Lung (tissue), 12 donors: Measurements from ENCODE around the gene PALLD. TPM values are rescaled to one million over a fixed set of nuclear protein-coding genes. Genes with fewer than 3 reads are reported as not detected.

Experiments
- ATAC-seq: fragments of 200-7000 bp; cut with Tn5 transposase; one replicate; pipeline ENCODE4 v1.9.1; 2020; ENCODE audit warnings: moderate number of reproducible peaks; ENCODE audit not compliant: insufficient read depth, low FRiP score
- DNase-seq, 3 donors: peaks; one replicate each; pipeline ENCODE4 v3.0.0-alpha.2; 2013 to 2017
- H3K27ac ChIP-seq, 2 donors: one replicate each; pipeline ENCODE4 v1.5.1; 2013; ENCODE audit warnings: mild to moderate bottlenecking in 2 of 2, moderate library complexity in 2 of 2, control low read depth in 1 of 2, inconsistent platforms in 1 of 2, low read depth in 1 of 2, low read length in 1 of 2
- H3K27me3 ChIP-seq, 3 donors: one replicate each; pipeline ENCODE4 v1.5.1; 2013; ENCODE audit warnings: low read length in 2 of 3; ENCODE audit not compliant: control insufficient read depth in 3 of 3, insufficient read depth in 3 of 3
- H3K36me3 ChIP-seq, 4 donors: one replicate each; pipeline ENCODE4 v1.5.1; 2013; ENCODE audit warnings: low read length in 4 of 4, mild to moderate bottlenecking in 1 of 4, moderate library complexity in 1 of 4; ENCODE audit not compliant: control insufficient read depth in 4 of 4, insufficient read depth in 4 of 4
- H3K4me1 ChIP-seq, 5 donors: one replicate each; pipeline ENCODE4 v1.5.1; 2013; ENCODE audit warnings: low read length in 5 of 5, mild to moderate bottlenecking in 2 of 5, moderate library complexity in 1 of 5; ENCODE audit not compliant: control insufficient read depth in 5 of 5, insufficient read depth in 5 of 5
- H3K4me3 ChIP-seq: one replicate; pipeline ENCODE4 v1.5.1; 2013; ENCODE audit warnings: mild to moderate bottlenecking, control low read depth, moderate library complexity
- H3K9ac ChIP-seq, 2 donors: one replicate each; pipeline ENCODE4 v1.5.1; 2013; ENCODE audit warnings: low read length in 2 of 2, control low read depth in 1 of 2; ENCODE audit not compliant: insufficient read depth in 1 of 2
- H3K9me3 ChIP-seq, 4 donors: one replicate each; pipeline ENCODE4 v1.5.1; 2013; ENCODE audit warnings: low read length in 3 of 4, mild to moderate bottlenecking in 1 of 4, moderate library complexity in 1 of 4; ENCODE audit not compliant: control insufficient read depth in 4 of 4, insufficient read depth in 3 of 4
- WGBS, 2 donors: extraction: QIAGEN DNeasy Blood & Tissue Kit; methylation state at CpG; one replicate each; pipeline ENCODE4 v1.1.7; 2013; 5-methylcytosine and 5-hydroxymethylcytosine counted together
- polyA plus RNA-seq, 2 donors: library from polyadenylated mRNA; stranded (reverse); fragments of 200-250 nt; gene quantifications; one replicate each; pipeline ENCODE4 v1.2.1, GENCODE V29; 2013
- total RNA-seq, 2 donors: library from RNA; depleted of rRNA in 1 of 2; stranded (reverse); fragments of >200 nt in 1 of 2; gene quantifications; one replicate each; pipeline ENCODE4 v1.2.1, GENCODE V29; 2014 to 2021
- TF ChIP-seq, protein P1 (sequence below): IDR thresholded peaks from 2 replicates; pipeline ENCODE4 v1.5.1; 2012; ENCODE audit warnings: mild to moderate bottlenecking; ENCODE audit errors: control extremely low read depth, extremely low read depth
- donor health status: control.
- donor health status: control.
- donor health status: Bipolar disorder and iron deficiency.
- donor health status: healthy.
- donor health status: DM: yes; HTN: yes; CAD: no.

Gene PALLD
- total and polyA plus RNA-seq, 4 donors: 20.7 to 139 (median 63.0) TPM

DNA sequence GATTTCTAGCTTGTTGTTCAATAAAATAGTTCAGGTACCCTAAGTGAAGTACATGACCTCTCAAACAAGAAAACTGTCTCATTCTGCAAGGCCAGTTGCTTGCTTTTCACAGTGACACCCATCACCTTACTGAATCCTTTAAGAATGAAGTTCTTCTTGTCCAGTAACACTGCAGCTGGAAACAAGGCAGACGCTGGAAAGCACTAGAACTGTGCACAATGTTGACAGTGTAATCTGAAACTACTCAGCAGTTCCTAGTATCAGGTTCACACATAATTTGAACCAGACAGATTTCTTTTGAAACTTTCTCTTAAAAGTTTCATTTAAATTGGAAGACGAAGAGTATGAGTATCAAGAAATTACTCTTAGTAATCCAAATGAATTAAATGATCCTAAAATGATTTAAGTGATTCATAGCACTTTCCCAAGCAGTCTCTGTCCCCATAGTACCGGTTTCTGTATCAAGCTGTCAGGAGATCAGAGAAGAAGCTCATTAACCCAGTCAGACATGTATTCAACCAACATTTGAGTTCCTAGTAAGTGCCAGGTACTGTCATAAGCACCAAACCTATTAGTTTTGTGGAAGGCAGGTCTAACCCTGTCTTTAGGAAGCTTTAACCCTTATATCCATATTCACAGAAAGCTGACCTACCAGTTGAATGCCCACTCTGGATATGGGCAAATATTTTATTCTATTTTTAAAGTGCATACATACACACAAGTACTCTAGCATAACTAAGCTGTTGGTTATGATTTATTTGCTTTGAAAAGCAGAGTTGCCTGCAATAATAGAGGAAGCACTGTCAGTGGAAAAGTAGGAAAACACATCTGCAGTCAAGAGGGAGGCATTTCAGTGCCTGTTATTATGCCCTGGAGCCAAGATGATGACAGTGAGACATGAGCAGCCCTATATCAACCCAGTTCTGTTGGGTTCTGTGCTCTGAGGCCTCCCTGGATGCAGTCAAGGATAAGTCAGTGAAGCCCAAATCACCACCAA is 63.6 kb downstream of the PALLD start:
- TF ChIP-seq, protein P1, sequence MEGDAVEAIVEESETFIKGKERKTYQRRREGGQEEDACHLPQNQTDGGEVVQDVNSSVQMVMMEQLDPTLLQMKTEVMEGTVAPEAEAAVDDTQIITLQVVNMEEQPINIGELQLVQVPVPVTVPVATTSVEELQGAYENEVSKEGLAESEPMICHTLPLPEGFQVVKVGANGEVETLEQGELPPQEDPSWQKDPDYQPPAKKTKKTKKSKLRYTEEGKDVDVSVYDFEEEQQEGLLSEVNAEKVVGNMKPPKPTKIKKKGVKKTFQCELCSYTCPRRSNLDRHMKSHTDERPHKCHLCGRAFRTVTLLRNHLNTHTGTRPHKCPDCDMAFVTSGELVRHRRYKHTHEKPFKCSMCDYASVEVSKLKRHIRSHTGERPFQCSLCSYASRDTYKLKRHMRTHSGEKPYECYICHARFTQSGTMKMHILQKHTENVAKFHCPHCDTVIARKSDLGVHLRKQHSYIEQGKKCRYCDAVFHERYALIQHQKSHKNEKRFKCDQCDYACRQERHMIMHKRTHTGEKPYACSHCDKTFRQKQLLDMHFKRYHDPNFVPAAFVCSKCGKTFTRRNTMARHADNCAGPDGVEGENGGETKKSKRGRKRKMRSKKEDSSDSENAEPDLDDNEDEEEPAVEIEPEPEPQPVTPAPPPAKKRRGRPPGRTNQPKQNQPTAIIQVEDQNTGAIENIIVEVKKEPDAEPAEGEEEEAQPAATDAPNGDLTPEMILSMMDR: no peak
- Histone ChIP-seq H3K27me3 (no peaks in the 10 kb centered on the region), H3K9ac (peak overlapping the region in 1 of 2 donors; percentile 29), H3K27ac (no peak overlapping the region), H3K4me1 (peaks cover 0 to 33% (median 22%) of the 10 kb centered on the region in 5 donors), H3K36me3 (no peaks in the 10 kb centered on the region), H3K4me3 (no peak overlapping the region), H3K9me3 (no peaks in the 10 kb centered on the region)
- ATAC-seq (no peak), DNase-seq (peak; percentile 36 to 86 (median 63))
- 55 to 76% methylated on average over 3 of the region's 3 CpGs for WGBS, 2 donors

DNA sequence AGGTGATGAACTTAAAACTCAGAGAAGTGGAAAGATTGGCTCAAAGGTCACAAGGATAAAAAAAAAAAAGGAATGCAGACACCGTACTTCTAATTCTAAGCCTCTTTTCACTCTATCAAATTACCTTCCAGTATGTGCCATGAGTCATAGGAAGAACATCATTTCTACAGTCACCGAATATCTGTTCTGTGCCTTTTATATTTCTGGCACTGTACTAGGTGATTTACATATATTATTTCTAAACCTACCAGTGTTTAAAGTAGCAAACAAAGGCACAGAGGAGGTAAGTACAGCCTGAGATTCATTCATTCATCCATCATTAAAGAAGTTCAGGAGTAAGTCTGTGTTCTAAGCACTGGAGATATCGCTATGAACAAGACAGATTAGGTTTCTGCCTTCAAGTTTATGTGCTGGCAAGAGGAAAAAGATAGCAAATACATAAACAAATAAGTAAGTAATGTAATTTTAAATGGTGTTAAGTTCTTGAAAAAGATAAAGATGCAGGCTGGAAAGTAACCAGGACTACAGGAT is 65.3 kb downstream of the PALLD start:
- ATAC-seq: no peak
- H3K9me3 ChIP-seq: no peaks in the 10 kb centered on the region
- no peaks in the 10 kb centered on the region for H3K27me3 ChIP-seq
- no peaks in the 10 kb centered on the region for H3K36me3 ChIP-seq
- no peak overlapping the region for H3K9ac ChIP-seq
- H3K4me3 ChIP-seq: no peak overlapping the region
- 71 to 78% methylated on average over 3 of the region's 3 CpGs for WGBS, 2 donors
- DNase-seq: no peak
- TF ChIP-seq, protein P1: no peak
- peaks cover 0 to 33% (median 22%) of the 10 kb centered on the region in 5 donors for H3K4me1 ChIP-seq
- peak overlapping the region in 1 of 2 donors; percentile 53 for H3K27ac ChIP-seq

DNA sequence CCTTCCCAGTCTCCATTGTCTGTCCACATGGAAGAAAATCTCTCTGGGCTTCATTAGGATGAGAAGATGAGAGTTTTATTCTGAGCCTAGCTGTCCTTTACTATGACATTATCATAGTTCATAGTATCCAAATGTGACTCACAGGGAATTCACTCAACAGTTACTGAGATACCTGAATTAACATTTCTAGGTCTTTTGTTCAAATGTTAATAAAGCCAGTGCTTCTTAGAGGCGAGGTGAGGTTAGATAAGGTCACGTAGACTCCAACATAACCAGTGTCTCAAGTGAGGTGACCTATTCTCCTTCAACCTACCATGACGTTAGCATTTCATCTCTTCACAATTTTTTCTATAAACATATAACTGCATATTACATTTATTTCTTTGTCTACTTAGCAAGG is 67.2 kb downstream of the PALLD start:
- TF ChIP-seq, protein P1: no peak
- no peaks in the 10 kb centered on the region for H3K9me3 ChIP-seq

More for the DNA sequence above, 67.2 kb downstream of the PALLD start:
- Histone ChIP-seq H3K4me3 (no peak overlapping the region), H3K27ac (peak overlapping the region in 1 of 2 donors; percentile 66), H3K27me3 (no peaks in the 10 kb centered on the region), H3K4me1 (peaks cover 0 to 29% (median 16%) of the 10 kb centered on the region in 5 donors), H3K9ac (no peak overlapping the region), H3K36me3 (no peaks in the 10 kb centered on the region)
- ATAC-seq (no peak), DNase-seq (no peak)
- 85 to 94% methylated on average over 3 of the region's 3 CpGs for WGBS, 2 donors
